ENCODE measurements around the gene BTRC.

- TF ChIP-seq CTCF (IDR thresholded peaks at IDR 0.05) (no peak), POLR2A (IDR thresholded peaks at IDR 0.05) (no peak)
Observed at GRCh38 chr10:101337836-101338235, 16.1 kb upstream of the BTRC start.

Data from right lobe of liver (tissue), 4 donors.